ENCODE data around the gene ZFHX3.
A peak's percentile ranks its signal among the peaks of the same experiment; 100 is the strongest.
"Not testable (repeated sequence)": the region's sequence is repeated elsewhere in the genome, so short reads cannot be mapped to it uniquely, and the experiment has no call there.

ZFHX3 gene

GRCh38 chr16:73019457-73020362, 28.2 kb downstream of the ZFHX3 start:
- no peak for DNase-seq

GRCh38 chr16:73018821-73019456, 29.0 kb downstream of the ZFHX3 start:
- no peak for DNase-seq

- DNase-seq, result no peak
These were observed 30.6 kb downstream of the ZFHX3 start for GRCh38 chr16:73017321-73017720.

GRCh38 chr16:73016488-73016830, 31.5 kb downstream of the ZFHX3 start:
- no peak for DNase-seq

DNA sequence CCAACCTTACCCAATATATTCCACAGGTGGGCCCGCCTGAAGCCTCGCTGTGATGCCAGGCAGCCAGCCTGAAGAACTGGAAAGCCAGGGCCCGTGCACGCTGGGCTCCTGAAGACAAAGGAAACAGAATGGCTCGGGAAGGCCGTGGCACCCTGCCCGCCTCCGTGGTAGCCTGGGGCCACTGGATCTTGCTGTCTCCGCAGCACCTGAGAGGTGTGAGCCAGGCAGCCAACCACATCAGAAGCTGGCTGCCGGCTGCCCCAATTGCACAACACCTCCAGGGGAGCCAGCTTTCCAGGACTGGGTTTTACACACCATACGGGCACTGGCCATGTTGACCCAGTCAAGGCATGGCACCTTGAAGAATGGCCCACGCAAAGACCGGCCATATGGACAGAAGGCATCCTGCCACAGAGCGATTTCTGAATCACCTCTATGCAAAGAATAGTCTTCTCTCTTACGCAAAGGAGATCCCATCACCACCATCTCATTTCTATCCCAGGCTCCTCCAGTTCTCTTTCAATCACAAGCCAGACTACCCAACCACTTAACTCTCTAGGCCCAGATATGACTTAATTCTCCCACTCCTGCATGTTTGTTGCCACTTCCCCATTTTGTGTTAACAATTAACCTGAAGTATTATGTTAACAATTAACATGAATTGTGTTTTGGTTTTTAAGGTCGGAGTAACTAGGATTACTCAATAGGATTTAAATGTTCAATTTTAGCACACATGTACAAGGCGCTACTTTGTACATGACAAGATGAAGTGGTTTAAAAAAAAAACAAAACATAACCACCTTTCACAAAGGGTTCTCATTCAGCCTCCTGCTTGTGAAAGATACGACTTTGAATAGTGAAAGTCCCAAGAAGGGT, 32.1 kb downstream of the ZFHX3 start:
- DNase-seq, result no peak

GRCh38 chr16:73014768-73015167, 33.2 kb downstream of the ZFHX3 start:
- no peak for DNase-seq

DNA sequence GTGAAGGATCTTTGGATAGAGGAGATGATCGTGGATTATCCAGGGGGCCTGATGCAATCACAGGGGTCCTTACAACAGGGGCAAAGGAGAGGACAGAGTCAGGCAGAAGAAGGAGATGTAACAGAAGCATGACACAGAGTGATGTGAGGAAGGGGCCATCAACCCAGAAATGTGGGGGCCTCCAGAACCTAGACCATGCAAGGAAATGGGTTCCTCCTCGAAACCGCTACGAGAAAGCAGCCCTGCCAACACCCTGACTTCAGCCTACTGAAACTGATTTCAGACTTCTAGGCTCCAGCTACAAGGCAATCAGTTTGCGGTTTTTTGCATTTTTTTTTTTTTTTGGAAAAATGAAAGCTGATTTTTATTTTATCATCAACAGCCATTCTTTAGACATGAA, 34.0 kb downstream of the ZFHX3 start:
- DNase-seq, result no peak

GRCh38 chr16:73012341-73012740, 35.6 kb downstream of the ZFHX3 start:
- no peak for DNase-seq

DNA sequence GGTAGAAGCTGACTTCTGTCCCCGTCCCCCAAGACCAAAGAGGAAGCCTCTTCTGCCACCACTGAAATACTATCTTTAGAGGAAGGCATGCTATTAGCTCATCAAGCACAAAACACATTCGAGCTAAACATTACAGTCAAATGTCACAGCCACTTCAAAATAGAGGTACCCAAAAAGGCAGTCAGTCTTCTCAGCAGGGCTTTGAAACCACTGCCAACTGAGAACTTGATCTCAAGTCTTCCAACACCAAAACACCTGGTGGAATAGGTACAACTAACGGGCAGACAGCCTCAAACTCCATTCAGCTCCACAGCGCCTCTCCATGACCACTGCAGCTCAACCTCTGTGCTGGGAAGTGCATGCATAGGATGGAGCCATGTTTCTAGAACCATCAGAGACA, 36.0 kb downstream of the ZFHX3 start:
- no peak for DNase-seq

- peak; percentile 52 for DNase-seq
These were observed 37.7 kb downstream of the ZFHX3 start for GRCh38 chr16:73010150-73010676.

DNA sequence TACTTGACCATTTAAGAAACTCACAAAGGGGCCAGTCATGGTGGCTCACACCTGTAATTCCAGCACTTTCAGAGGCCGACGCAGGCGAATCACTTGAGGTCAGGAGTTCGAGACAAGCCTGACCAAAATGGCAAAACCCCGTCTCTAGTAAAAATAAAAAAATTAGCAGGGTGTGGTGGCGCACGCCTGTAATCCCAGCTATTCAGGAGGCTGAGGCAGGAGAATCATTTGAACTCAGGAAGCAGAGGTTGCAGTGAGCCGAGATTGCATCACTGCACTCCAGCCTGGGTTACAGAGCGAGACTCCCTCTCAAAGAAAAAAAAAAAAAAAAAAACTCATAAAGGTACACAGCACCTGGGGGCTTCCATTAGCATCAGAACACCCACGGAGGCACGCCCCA, 38.2 kb downstream of the ZFHX3 start:
- DNase-seq, result not testable (repeated sequence)

GRCh38 chr16:73006026-73006425, 41.9 kb downstream of the ZFHX3 start:
- no peak for DNase-seq

GRCh38 chr16:73002866-73003265, 45.1 kb downstream of the ZFHX3 start:
- DNase-seq, result no peak

DNA sequence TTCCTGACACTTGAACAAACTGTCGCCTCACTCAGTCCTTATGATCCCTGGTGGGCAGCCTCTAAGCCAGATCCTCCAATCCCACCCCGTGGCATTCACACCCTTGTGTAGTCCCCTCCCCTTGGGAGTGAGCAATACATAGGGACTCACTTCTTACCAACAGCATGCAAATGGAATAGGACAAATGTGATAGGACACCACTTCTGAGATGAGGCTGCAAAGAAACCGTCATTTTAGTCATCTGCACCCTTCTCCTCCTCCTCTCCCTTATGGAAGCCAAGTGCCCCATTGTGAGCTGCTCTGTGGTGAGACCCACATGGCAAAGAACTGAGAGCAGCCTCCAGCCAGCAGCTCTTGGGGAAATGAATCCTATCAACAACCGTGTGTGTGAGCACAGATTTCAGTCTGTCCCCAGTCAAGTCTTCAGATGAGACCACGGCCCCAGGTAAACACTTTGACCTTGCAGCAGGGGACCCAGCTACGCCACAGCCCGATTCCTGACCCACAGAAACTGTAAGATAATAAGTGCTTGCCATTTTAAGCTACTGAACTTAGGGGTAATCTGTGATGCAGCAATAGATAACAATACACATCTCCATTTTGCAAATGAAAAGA, 46.9 kb downstream of the ZFHX3 start:
- no peak for DNase-seq

- no peak for DNase-seq
These were observed 47.7 kb downstream of the ZFHX3 start for GRCh38 chr16:73000020-73000906.

DNA sequence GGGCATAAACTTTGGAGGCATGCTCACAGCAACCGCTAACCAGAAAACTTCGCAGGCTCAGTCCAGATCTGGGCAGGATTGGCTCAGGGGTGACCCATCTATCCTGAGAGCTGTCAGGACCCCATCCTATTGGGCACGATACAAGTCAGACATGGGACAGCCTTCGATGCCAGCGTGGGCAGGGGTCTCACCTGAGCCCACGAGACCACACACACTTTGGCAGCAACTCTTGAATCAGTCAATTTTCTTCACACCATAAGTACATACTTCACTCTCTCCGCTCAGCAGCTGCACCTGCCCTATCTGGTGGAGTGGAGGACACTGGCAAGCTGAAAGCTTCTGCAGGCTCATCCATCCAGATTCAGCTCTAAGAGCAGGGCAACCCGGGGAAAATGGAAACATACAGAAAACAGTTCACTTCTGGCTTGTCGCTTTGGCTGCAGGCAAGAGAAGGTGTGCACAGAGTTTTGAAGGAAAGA, 48.3 kb downstream of the ZFHX3 start:
- peak; percentile 41 for DNase-seq

DNA sequence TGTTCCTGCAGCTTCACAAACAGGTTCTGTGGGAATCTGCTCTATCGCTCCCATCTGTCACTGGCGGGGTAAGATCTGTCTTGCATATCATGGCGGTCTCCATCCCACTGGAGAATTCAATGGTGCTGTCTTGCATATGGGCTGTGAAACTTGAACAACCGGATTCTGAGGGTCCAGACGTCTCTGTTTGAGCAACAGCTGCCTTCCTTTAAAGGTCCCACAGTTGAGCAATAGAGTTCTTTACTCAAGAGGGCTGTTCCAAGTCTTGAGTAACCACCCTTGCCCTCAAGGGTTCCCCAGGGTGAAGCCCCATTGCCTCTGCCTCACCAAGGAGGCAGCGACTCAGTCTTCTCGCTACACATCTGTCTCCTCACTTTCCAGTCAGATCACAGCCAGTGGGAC, 50.8 kb downstream of the ZFHX3 start:
- peak; percentile 29 for DNase-seq

GRCh38 chr16:72996291-72997062, 51.5 kb downstream of the ZFHX3 start:
- no peak for DNase-seq

- not testable (repeated sequence) for DNase-seq
These were observed 52.1 kb downstream of the ZFHX3 start for GRCh38 chr16:72995882-72996270.

DNA sequence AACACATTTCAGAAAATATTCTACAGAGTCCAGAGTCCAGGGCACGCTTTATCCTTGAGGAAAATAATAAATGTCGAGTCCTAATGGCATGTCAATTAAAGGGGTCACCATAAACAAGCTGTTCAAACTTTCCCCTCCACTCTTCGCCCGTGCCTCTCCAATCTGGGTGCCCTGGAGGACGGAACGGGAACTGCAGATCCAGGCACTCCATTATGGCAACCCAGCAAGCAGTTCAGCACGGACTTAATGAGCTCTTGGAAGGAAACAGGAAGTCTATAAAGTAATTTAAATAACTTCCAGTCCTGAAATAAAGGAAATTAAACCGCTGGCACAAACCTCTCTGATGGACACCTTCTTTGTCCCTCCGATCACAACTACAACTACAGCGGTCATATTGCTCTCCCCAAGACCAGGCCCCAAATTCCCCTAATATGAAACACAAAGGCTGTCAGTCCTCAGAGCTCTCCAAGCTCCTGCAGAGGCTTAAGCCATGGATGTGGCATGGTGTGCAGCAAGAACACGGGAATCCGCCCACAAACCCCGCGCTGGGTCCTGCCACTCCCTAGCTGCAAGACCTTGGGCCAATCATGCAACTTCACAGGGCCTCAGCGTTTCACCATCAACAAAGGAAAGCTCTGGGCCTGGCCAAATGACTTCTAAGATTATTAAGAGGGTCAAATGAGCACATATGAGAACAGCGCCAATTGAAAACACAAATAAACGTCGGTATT, 52.6 kb downstream of the ZFHX3 start:
- DNase-seq, result no peak
